Measurements from ENCODE around the gene DUT. TPM values are rescaled to one million over a fixed set of nuclear protein-coding genes. Genes with fewer than 3 reads are reported as not detected.

The DUT gene
- total RNA-seq, 1 experiment from 2014 or later: 85.2 TPM

GRCh38 chr15:48285329-48286214 lies 45.7 kb upstream of the DUT start:
- Histone ChIP-seq H3F3A (ENCODE audit: low read length, unreplicated experiment) (no peaks in the 10 kb centered on the region), H2AFZ (ENCODE audit: low read length) (peak overlapping the region; percentile 60), H3K4me3 (ENCODE audit: low read length) (peak overlapping the region; percentile 51; the same call in 1 of the 2 replicates), H3K4me2 (ENCODE audit: low read length) (peak overlapping the region; percentile 80), H3K27me3 (ENCODE audit: low read length) (peaks cover 4% of the 10 kb centered on the region; the same call in 1 of the 2 replicates), H3K79me2 (ENCODE audit: low read length) (no peaks in the 10 kb centered on the region), H3K9me3 (ENCODE audit: low read length) (no peaks in the 10 kb centered on the region), H3K9ac (ENCODE audit: low read length) (no peak overlapping the region), H3K4me1 (ENCODE audit: insufficient read depth, low read length) (peaks cover 7% of the 10 kb centered on the region), H3K36me3 (ENCODE audit: low read depth, low read length) (no peaks in the 10 kb centered on the region), H4K20me1 (ENCODE audit: low read length) (no peaks in the 10 kb centered on the region), H3K27ac (ENCODE audit: low read length) (no peak overlapping the region), H3K9me2 (replicated peaks; ENCODE audit: low read length) (no peaks in the 10 kb centered on the region)
- POLR2A ChIA-PET (ENCODE audit: unreplicated experiment): no interaction called here
- no TSS peak for BruUV-seq (replicated peaks)
- DNase-seq (peak; percentile 89), ATAC-seq (peak; percentile 89)
- intact Hi-C loops (cut with micrococcal nuclease): loop anchor here (1.0 to 5.0 kb wide), 2 partner anchors 173 to 1088 kb away; no protein-coding TSS in a partner anchor
- CTCF ChIA-PET: interaction anchor here (0.6 to 1.6 kb wide), 5 partner anchors 173 to 1100 kb away, joined by 3 to 5 read pairs (median 3); no protein-coding TSS in a partner anchor
- no peak for TF ChIP-seq EZH2 (IDR thresholded peaks at IDR 0.05; ENCODE audit: low read length, unreplicated experiment)
- TF ChIP-seq EZH2phosphoT487 (IDR thresholded peaks at IDR 0.05; ENCODE audit: borderline replicate concordance, low read length): no peak
- TF ChIP-seq CTCF (conservative IDR thresholded peaks at IDR 0.05; ENCODE audit: low read depth, low read length): peak; percentile 76

- no peak for TF ChIP-seq EZH2 (IDR thresholded peaks at IDR 0.05; ENCODE audit: low read length, unreplicated experiment)
- no peak for TF ChIP-seq CTCF (conservative IDR thresholded peaks at IDR 0.05; ENCODE audit: low read depth, low read length)
- TF ChIP-seq EZH2phosphoT487 (IDR thresholded peaks at IDR 0.05; ENCODE audit: borderline replicate concordance, low read length): no peak
- H3K79me2 ChIP-seq (ENCODE audit: low read length): no peaks in the 10 kb centered on the region
- H3K27ac ChIP-seq (ENCODE audit: low read length): no peak overlapping the region
- H3K36me3 ChIP-seq (ENCODE audit: low read depth, low read length): no peaks in the 10 kb centered on the region
- CTCF ChIA-PET: no interaction called here
- H3K9me2 ChIP-seq (replicated peaks; ENCODE audit: low read length): no peaks in the 10 kb centered on the region
- POLR2A ChIA-PET (ENCODE audit: unreplicated experiment): no interaction called here
- no peak for ATAC-seq
- intact Hi-C loops (cut with micrococcal nuclease): loop anchor here (5.0 kb wide), 1 partner anchor 1092 kb away; no protein-coding TSS in a partner anchor
- H3K9ac ChIP-seq (ENCODE audit: low read length): no peak overlapping the region
- H2AFZ ChIP-seq (ENCODE audit: low read length): no peak overlapping the region
- no peak overlapping the region for H3K4me2 ChIP-seq (ENCODE audit: low read length)
- no peaks in the 10 kb centered on the region for H3K9me3 ChIP-seq (ENCODE audit: low read length)
- H3K4me1 ChIP-seq (ENCODE audit: insufficient read depth, low read length): peaks cover 7% of the 10 kb centered on the region
- BruUV-seq (replicated peaks): no TSS peak
- DNase-seq: no peak
- H3K4me3 ChIP-seq (ENCODE audit: low read length): no peak overlapping the region
- H3F3A ChIP-seq (ENCODE audit: low read length, unreplicated experiment): no peaks in the 10 kb centered on the region
- H4K20me1 ChIP-seq (ENCODE audit: low read length): no peaks in the 10 kb centered on the region
- H3K27me3 ChIP-seq (ENCODE audit: low read length): no peaks in the 10 kb centered on the region
Measured at GRCh38 chr15:48289628-48290027, 41.6 kb upstream of the DUT start.

- H3K9ac ChIP-seq (ENCODE audit: low read length): no peak overlapping the region
Measured at GRCh38 chr15:48292458-48292857, 38.8 kb upstream of the DUT start.

More at GRCh38 chr15:48292458-48292857, 38.8 kb upstream of the DUT start:
- Histone ChIP-seq H2AFZ (ENCODE audit: low read length) (no peak overlapping the region), H3K9me2 (replicated peaks; ENCODE audit: low read length) (no peaks in the 10 kb centered on the region), H3K27ac (ENCODE audit: low read length) (no peak overlapping the region), H3K36me3 (ENCODE audit: low read depth, low read length) (no peaks in the 10 kb centered on the region), H3K4me3 (ENCODE audit: low read length) (no peak overlapping the region), H3F3A (ENCODE audit: low read length, unreplicated experiment) (no peaks in the 10 kb centered on the region), H3K27me3 (ENCODE audit: low read length) (no peaks in the 10 kb centered on the region), H3K4me1 (ENCODE audit: insufficient read depth, low read length) (no peaks in the 10 kb centered on the region), H3K79me2 (ENCODE audit: low read length) (no peaks in the 10 kb centered on the region), H3K9me3 (ENCODE audit: low read length) (no peaks in the 10 kb centered on the region), H3K4me2 (ENCODE audit: low read length) (no peak overlapping the region), H4K20me1 (ENCODE audit: low read length) (no peaks in the 10 kb centered on the region)
- BruUV-seq (replicated peaks): no TSS peak
- TF ChIP-seq CTCF (conservative IDR thresholded peaks at IDR 0.05; ENCODE audit: low read depth, low read length) (no peak), EZH2 (IDR thresholded peaks at IDR 0.05; ENCODE audit: low read length, unreplicated experiment) (no peak), EZH2phosphoT487 (IDR thresholded peaks at IDR 0.05; ENCODE audit: borderline replicate concordance, low read length) (no peak)
- ChIA-PET CTCF (interaction anchor here (0.8 kb wide), 1 partner anchor 207 kb away, joined by 3 read pairs; no protein-coding TSS in a partner anchor), POLR2A (ENCODE audit: unreplicated experiment) (no interaction called here)
- DNase-seq (no peak), ATAC-seq (no peak)
- intact Hi-C loops (cut with micrococcal nuclease): no loop called here
